Activated effector memory CD4-positive, alpha-beta T cell treated with Interleukin-2 at 50 U/mL for 16 hours (primary cell): Measurements from ENCODE around the gene LMNB1.

Experiments used
- DNase-seq: peaks from one replicate; pipeline ENCODE4 v3.0.0-alpha.2; 2020

The LMNB1 gene

DNA sequence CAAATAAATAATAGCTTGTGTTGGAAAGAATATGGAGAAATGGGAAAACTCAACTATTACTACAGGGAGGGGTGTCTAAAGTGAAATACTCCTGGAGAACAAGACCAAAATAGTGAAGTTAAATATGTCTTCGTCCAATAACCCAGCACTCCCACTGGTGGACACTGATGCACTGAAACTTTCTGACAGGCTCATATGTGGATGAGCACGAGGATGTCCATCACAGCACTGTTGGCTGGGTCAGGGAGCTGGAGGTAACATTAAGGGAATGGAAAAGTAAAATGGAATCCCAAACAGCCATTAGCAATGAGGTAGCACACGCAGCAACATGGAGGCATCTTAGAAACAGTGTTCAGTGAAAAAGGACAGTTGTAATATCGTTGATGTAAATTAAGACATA lies 86.5 kb downstream of the LMNB1 start:
- no peak for DNase-seq

DNA sequence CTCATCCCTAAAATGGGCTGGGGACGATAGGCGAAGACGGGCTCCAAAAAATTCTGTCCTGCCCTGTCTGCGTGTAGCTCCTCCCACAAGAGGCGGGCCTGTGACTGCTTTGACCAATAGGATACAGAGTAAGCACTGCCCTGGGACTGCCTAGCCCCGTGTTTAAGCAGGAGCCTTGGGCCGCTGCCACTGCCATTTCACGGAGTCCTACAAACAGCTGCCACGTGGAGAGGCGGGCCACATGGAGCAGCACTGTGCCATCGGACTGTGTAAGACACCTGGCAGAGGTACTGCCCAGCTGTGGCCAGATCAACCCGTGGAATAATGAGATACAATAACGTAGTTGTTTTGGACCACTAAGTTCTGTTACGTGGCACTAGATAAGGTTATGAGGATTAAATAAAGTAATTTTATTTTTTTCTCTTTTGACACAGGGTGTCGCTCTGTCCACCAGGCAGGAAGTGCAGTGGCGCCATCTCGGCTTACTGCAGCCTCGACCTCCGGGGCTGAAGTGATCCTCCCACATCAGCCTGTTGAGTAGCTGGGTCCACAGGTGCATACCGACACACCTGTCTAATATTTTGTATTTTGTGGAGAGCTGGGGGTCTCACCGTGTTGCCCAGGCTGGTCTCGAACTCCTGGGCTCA lies 87.2 kb downstream of the LMNB1 start:
- DNase-seq, result no peak

DNA sequence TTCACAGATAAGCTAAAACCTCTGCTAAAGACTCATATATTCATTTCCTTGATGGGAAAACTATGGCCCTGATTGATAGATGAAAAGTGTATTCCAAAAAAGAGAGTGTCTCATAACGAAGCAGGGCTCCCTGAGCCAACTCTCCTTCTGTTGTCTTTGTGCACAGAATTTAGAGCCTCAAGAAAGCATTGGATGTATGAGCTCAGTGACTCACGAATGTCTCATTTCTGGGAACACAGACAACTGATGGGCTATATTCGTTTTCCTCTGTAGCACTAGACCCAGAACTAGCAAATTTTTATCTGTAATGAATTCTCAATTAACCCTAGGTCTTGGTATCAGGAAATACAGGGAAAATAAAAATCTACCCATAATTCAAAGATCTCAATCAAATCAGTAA lies 88.4 kb downstream of the LMNB1 start:
- DNase-seq, result no peak

DNA sequence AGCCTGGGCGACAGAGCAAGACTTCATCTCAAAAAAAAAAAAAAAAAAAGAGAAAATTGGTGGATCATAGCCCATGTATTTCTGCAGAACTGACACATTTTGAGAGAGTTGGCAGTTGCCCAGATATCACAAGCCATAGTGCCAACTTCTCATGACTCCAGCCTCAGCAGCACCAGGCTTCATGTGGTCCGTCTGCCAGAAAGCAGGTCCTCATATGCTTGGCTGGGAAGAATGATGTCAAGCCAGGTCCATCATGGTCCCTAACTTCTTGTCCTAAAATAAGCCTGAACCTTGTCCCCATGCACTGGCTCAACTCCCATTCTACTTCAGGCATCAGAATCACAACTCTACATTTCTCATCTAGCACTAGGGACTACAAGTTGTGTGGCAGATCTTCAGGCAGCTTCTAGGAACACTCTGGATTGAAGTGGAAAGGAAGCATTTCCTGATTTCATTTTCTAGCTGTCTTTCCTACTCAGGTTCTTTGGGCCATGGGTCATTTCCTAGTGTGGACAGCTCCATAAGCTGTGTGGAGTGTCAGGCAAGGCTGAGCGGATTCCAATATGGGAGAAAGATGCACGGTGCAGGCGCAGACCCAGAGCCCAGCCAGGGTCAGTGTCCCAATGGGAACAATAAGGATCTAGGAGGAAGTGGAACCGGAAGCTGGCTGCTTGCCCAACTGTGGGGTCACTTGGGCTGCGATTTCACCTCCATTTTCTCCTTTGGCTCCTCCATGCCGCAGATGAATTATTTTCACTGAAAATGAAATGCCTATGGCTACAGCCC lies 90.1 kb downstream of the LMNB1 start:
- DNase-seq, result no peak

DNA sequence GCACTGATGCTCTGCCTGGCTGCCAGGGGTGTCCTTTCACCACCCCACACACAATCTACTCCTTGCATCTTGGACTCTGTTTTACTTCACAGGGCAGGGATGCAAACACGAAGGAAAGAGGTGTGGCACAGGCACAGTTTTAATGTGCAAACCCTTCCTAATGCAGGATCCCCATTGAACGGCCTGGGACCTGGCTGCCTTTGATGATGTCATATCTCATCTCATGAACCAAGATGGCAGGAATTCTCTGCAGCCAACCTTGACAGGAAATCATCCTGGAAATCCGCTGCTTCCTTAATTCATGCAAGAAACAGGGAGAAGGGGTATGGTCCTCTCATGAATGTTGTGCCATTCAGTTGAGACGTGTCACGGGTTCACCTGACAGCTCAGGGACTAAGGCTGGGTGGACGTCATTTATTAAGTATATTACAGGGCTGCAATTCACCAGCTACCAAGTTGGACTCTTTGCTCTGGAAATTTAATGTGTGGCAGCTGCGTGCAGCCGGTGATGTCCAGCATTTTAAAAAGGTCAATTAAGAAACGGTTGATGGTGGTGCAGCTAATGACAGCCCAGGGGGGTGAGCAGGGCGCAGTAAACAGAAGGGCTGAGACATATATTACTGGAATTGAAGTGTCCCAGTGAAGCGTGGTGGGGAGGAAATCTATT lies 91.5 kb downstream of the LMNB1 start:
- DNase-seq, result no peak

DNA sequence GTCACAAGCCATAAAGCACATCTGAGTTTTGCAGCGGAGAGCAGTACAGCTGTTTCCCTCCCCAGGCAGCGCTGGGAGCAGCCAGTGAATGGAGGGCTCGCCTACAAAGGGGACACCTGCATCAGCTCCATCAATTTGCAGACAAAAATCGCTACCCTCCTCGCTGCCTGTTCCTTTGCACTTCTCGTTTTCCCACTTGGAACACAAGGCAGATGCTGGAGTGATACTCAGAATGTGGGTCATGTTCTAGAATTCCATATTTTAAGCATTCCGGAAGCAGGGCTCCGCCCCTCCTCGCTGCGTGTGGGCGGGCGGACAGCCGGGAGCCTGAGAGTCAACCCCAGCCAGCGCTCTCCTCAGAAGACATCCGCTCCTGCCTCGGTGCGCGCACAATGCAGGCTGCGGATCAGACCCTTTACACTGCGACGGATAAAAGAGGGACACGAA lies 92.1 kb downstream of the LMNB1 start:
- no peak for DNase-seq

DNA sequence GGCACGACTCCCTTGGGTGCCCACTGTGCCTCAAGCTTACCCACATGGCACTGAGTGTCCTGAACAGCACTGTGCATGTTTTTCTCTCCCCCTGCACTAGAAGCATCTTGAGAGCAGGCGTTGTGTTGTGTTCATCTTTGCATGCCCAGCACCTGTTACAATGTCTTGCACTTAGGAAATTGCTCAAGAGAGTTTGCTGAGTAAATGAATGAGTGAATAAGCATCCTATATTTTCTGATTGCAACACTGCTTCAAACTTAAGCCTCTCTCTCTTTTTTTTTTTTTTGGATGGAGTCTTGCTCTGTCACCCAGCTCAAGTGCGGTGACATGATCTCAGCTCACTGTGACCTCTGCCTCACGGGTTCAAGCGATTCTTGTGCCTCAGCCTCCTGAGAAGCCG lies 94.5 kb downstream of the LMNB1 start:
- DNase-seq, result no peak

DNA sequence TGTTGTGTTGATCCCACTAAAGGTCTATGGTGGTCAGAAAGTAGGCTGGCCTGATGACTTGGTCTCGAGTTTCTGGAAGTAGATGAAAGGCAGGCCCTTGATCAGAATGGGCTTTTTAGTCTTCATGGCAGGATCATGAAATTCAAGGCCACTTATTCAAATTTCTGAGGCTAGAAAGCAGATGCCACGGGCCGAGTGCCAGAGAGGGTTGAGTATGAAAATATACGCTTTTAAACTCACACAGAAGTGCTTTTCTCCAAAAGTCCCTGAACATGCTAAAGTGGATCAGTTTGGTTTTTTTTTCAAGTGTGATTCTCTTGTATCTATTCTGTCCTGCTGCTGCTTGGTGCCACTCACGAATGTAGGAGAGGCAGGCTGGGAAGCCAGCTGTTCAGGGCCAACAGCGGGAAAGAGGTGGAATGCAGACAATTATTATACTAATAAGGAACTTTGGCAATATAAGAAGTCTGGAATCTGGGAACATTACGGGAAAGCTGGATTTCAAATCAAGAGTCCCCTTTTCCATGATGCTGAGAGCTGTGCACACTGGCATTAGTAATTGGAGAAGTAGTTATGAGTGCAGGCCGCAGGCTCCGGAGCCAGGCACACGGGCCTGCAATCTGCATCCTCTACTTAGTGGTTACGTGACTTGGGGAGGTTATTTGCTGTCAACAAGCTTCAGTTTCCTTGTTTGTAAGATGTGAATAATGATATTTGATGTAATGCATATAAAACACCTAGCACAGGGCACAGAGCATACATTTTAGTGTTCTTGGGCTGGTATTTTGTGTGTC lies 95.8 kb downstream of the LMNB1 start:
- no peak for DNase-seq

DNA sequence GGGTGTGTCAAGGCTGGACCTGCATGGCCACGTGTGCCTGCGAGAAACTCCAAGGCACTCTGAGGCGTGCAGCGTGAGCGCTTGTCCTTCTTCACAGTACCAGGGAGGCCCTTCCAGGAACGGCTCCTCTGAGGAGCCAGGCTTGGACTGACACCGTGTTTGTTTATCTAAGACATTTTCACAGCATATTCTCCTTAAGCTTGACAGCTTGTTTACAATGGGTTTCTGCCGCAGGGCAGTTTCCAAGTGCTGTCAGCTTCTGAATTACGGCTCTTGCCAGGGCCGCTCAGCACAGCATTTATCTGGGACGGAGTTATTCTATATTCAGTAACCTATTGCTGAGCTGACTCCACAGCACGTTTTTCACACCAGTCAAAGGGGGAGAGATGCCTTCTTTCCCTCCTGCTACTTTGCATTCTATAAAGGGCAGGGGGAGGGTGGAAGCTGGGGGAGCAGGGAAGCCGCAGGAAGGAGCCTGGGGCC lies 98.4 kb downstream of the LMNB1 start:
- DNase-seq, result no peak

DNA sequence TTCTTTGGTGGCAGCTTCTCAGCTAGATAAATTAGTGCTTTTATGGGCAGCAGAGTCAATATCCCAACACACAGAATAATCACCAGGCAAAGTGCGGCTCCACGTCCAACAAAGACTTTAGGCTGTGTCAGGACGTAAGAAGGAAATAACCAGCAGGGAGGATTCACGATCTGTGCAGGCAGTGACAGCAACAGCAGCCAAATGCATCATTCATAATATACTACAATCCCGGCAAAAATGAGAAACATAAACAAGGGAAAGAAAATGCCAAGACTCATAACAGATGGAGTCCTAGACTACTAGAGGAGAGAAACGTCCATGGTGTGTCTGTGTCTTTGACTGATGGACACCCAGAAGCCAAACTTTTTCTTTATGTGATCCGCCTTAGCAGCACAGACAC lies 100.7 kb downstream of the LMNB1 start:
- no peak for DNase-seq

DNA sequence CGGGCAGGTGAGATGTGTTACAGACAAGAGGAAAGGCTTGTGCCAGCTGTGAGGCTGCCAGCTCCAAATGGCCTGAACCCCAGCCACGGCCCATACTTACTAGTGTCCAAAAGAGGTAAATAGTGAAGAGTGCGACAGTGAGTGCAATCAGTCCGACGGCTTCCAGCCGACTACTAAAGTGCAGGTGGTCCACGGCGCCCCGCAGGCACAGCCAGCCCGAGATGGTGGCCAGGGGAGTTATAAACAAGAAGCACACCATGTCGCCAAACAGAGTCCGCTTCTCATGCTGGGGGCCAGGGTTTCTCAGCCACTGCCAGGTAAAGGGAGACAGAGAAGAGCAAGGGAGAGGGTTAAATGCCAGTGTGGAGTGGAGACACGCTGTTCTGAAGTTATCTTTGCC lies 101.1 kb downstream of the LMNB1 start:
- DNase-seq, result no peak

DNA sequence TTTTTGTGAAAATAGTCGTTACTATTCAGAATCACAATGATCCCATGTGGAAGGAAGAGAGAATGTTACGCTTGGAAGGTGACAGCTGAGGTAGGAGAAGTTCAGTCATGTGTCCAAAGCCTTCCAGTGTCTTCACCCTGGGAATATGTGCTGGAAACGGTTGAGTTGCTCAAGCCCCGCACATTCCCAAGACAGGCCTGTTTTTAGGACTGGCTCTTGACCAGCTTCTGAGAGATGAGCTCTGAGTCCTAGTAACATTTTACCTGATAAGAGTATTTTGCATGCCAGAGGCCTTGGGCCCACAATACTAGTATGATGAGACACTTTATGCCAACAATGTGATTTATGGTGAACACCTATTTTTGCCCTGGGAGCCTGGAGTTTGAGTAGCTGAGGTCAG lies 101.7 kb downstream of the LMNB1 start:
- DNase-seq, result no peak

DNA sequence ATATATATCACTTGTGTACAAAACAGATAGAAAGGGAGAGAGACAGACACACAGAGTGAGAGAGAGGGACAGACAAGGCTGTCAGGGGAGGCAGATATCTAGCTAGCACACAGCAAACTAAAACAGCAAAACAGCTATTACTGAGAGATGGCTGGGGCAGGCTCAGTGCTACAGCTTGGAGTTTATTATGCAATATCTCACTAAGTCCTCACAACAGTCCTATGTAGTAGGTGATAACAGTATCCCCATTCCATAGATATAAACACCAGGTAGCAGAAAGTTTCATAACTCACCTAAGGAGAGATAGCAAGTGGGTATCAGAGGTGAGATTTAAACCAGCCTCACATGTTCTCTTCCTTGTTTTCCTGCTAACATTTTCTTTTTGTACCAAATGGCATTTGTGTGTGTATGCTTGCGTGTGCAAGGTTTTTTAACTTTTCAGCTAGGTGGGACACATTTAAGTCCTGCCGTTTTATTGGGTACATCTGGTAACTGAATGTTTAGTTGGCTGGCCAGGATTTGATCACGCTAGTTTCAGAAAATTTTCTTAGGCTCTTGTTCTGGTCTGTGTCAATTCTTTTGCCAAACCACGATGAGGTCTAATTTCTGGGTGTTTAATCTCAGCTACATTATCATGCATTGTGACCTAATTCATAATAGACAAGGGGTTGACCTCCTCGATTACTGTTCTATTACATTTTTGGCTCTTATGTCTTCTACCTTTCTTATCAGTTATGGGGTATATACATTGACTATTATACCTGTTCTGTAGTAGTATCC lies 105.1 kb downstream of the LMNB1 start:
- no peak for DNase-seq

DNA sequence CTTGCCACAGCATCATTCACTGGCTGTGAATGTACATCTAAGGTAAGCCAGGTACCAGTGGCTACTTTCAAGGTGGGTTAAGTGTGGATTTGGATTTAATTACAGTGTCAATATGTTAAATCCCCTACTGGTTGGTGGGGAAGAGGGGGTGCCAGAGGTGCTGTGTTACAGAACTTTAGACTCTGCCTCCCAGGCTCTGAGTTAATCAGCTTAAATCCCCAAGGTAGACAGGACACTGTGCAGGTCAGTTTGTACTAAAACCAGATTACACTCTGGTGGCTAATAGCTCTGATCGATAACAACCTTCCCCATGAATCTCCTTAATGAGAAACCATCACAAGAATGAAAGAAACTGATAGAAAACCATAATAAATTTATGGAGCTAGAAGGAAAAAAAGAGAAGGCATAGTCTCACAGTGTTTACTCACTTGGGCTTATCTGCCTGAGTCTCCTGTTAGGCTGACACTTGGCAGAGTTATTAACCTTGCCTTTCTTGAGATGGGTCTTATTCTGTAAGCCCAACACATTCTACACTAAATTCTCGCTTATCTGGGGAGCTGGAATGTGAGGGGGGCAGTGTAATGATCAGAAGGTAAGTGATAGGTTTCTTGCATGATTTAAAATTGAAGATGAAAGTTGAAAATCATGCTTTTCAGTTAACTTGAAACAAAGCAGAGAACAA lies 106.8 kb downstream of the LMNB1 start:
- no peak for DNase-seq

DNA sequence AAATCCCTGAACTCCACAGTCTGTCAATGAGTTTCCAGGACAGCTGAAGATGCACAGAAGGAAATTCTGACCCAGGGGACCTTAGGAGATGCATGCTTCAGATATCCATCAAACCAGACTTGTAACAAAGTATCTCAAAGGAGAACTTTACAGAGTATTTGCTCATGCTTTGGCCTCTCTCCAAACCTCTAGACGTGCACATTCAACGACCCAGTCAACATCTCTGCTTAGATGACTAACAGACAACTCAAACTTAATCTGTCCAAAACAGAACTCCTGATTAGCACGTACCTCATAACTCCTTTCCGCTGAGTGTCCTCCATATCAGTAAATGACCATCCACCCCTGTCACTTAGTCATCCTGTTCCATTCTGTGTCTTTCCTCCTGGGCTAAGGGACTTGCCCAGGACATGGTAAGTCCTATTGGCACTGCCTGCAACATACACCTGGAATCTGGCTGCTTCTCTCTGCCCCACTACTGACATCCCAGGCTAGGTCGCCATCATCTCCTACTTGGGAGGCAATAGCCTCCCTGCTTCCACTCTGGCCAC lies 107.4 kb downstream of the LMNB1 start:
- DNase-seq, result no peak
